Measurements from ENCODE around the gene SLC18A2. TPM values are rescaled to one million over a fixed set of nuclear protein-coding genes. Genes with fewer than 3 reads are reported as not detected.

Gene SLC18A2
- total and polyA plus RNA-seq, 4 donors = 0.76 to 5.8 (median 1.4) TPM

- WGBS (ENCODE audit: insufficient coverage) = no CpG with 5 or more reads among the region's 1 CpG
- Histone ChIP-seq H3K36me3 (ENCODE audit: control insufficient read depth, insufficient read depth, low read length) (no peaks in the 10 kb centered on the region), H3K4me1 (ENCODE audit: control insufficient read depth, insufficient read depth, low read length) (no peaks in the 10 kb centered on the region), H3K27ac (ENCODE audit: low read depth, low read length) (no peak overlapping the region), H3K9me3 (ENCODE audit: control insufficient read depth, insufficient read depth, low read length) (no peaks in the 10 kb centered on the region), H3K27me3 (ENCODE audit: control insufficient read depth, insufficient read depth, low read length) (no peaks in the 10 kb centered on the region), H3K4me3 (ENCODE audit: low read depth, low read length) (no peak overlapping the region)
- DNase-seq (ENCODE audit: low read depth in 4 of 6, low spot score in 6 of 6) = peak in 4 of 6 donors; percentile 9 to 84 (median 46)
Measured at GRCh38 chr10:117320050-117320665, 79.2 kb downstream of the SLC18A2 start.

GRCh38 chr10:117322260-117322659 is 81.3 kb downstream of the SLC18A2 start:
- no peaks in the 10 kb centered on the region for H3K9me3 ChIP-seq (ENCODE audit: control insufficient read depth, insufficient read depth, low read length)
- 100% methylated on average over 1 of the region's 4 CpGs for WGBS (ENCODE audit: insufficient coverage)
- no peaks in the 10 kb centered on the region for H3K27me3 ChIP-seq (ENCODE audit: control insufficient read depth, insufficient read depth, low read length)
- H3K27ac ChIP-seq (ENCODE audit: low read depth, low read length) = no peak overlapping the region
- H3K36me3 ChIP-seq (ENCODE audit: control insufficient read depth, insufficient read depth, low read length) = no peaks in the 10 kb centered on the region
- no peak for DNase-seq (ENCODE audit: low read depth in 4 of 6, low spot score in 6 of 6)
- no peak overlapping the region for H3K4me3 ChIP-seq (ENCODE audit: low read depth, low read length)
- H3K4me1 ChIP-seq (ENCODE audit: control insufficient read depth, insufficient read depth, low read length) = no peaks in the 10 kb centered on the region

- Histone ChIP-seq H3K9me3 (ENCODE audit: control insufficient read depth, insufficient read depth, low read length) (no peaks in the 10 kb centered on the region), H3K36me3 (ENCODE audit: control insufficient read depth, insufficient read depth, low read length) (no peaks in the 10 kb centered on the region), H3K4me3 (ENCODE audit: low read depth, low read length) (no peak overlapping the region), H3K27ac (ENCODE audit: low read depth, low read length) (no peak overlapping the region), H3K4me1 (ENCODE audit: control insufficient read depth, insufficient read depth, low read length) (no peaks in the 10 kb centered on the region), H3K27me3 (ENCODE audit: control insufficient read depth, insufficient read depth, low read length) (no peaks in the 10 kb centered on the region)
- WGBS (ENCODE audit: insufficient coverage) = no CpG with 5 or more reads among the region's 2 CpGs
- no peak for DNase-seq (ENCODE audit: low read depth in 4 of 6, low spot score in 6 of 6)
Measured at GRCh38 chr10:117324367-117324766, 83.5 kb downstream of the SLC18A2 start.

- Histone ChIP-seq H3K27me3 (ENCODE audit: control insufficient read depth, insufficient read depth, low read length) (no peaks in the 10 kb centered on the region), H3K36me3 (ENCODE audit: control insufficient read depth, insufficient read depth, low read length) (no peaks in the 10 kb centered on the region), H3K9me3 (ENCODE audit: control insufficient read depth, insufficient read depth, low read length) (no peaks in the 10 kb centered on the region), H3K4me1 (ENCODE audit: control insufficient read depth, insufficient read depth, low read length) (no peaks in the 10 kb centered on the region), H3K27ac (ENCODE audit: low read depth, low read length) (no peak overlapping the region), H3K4me3 (ENCODE audit: low read depth, low read length) (no peak overlapping the region)
- no peak for DNase-seq (ENCODE audit: low read depth in 4 of 6, low spot score in 6 of 6)
Measured at GRCh38 chr10:117327262-117327661, 86.3 kb downstream of the SLC18A2 start.

Other genes with a start within 250 kb of the SLC18A2 start
- gene SHTN1, start 235.9 kb upstream of the SLC18A2 start, total RNA-seq = 10 to 100 TPM; 17.0 to 33.0 TPM
- gene SHTN1, start 235.9 kb upstream of the SLC18A2 start, polyA plus RNA-seq (ENCODE audit: insufficient read length in 2 of 2) = 100 to 1,000 TPM in 1 of 2 donors, 10 to 100 TPM in 1; 91.3 to 110 TPM
- not detected for gene VAX1, start 102.8 kb upstream of the SLC18A2 start, total RNA-seq
- not detected for gene VAX1, start 102.8 kb upstream of the SLC18A2 start, polyA plus RNA-seq (ENCODE audit: insufficient read length in 2 of 2)
- 1 to 10 TPM in 1 of 2 donors, not detected in 1; 4.0 TPM for gene KCNK18, start 43.6 kb upstream of the SLC18A2 start, total RNA-seq
- not detected for gene KCNK18, start 43.6 kb upstream of the SLC18A2 start, polyA plus RNA-seq (ENCODE audit: insufficient read length in 2 of 2)
- gene PDZD8, start 134.3 kb downstream of the SLC18A2 start, total RNA-seq = 10 to 100 TPM; 34.7 to 43.6 TPM
- gene PDZD8, start 134.3 kb downstream of the SLC18A2 start, polyA plus RNA-seq (ENCODE audit: insufficient read length in 2 of 2) = 10 to 100 TPM; 25.2 to 36.4 TPM

Data from spinal cord (tissue), 10 donors.